ENCODE data around the gene ATP6AP2. TPM values are rescaled to one million over a fixed set of nuclear protein-coding genes. Genes with fewer than 3 reads are reported as not detected.

ATP6AP2 gene
- total RNA-seq, 1 experiment from 2014 or later = 62.0 TPM

DNA sequence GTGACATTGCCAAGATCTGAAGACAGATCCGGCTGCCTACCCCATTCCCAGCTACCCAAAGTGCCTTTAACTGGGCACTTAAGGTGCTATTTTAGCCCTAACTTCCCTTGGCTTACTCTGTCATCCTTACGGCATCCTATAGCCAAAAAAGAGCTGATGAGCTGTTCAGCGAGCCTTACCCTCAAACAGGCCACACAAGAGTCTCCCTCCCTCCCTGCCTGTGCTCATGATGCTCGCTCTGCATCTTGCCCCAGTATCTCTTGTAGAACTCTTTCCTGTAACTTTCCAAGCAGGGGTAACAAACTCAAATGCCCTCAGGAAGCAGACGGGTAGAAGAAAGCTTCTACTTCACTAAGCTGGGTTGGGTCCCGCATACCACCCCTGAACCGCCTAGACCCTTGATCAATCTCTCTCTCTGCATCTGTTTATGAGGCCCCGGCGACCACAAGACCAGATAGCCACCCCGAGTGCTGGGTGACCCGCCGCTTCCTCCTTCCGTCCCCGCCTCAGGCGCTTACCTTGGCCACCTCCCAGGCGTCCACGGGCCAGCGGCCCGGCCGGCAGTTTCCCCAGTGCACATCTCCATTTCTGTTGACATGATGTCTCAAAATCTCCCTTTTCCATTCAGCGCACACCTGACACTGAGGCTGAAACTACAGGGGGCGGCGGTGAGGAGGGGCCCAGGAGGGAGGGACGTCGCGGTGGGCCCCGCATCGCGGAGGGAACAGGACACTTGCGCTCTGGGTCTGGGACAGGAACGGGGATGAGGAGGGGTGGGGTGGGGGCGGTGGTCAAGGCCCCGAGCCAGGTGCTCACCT, 65.9 kb downstream of the ATP6AP2 start:
- H3K36me3 ChIP-seq (ENCODE audit: control insufficient read depth in 1 of 2, insufficient read depth in 2 of 2, low read length in 2 of 2) = no peaks in the 10 kb centered on the region
- DNase-seq (ENCODE audit: low read depth, low spot score) (no peak), ATAC-seq (peak; percentile 50)
- peaks cover 27% of the 10 kb centered on the region for H3K79me2 ChIP-seq (ENCODE audit: insufficient read depth, low read length)
- POLR2A ChIA-PET = no interaction called here
- peak overlapping the region; percentile 65 to 72 for H3K4me3 ChIP-seq (replicated peaks in 1 of 2; ENCODE audit: low read depth in 1 of 2, low read length in 2 of 2)
- TSS peak; percentile 34 for BruUV-seq (replicated peaks)
- TF ChIP-seq, protein P1, sequence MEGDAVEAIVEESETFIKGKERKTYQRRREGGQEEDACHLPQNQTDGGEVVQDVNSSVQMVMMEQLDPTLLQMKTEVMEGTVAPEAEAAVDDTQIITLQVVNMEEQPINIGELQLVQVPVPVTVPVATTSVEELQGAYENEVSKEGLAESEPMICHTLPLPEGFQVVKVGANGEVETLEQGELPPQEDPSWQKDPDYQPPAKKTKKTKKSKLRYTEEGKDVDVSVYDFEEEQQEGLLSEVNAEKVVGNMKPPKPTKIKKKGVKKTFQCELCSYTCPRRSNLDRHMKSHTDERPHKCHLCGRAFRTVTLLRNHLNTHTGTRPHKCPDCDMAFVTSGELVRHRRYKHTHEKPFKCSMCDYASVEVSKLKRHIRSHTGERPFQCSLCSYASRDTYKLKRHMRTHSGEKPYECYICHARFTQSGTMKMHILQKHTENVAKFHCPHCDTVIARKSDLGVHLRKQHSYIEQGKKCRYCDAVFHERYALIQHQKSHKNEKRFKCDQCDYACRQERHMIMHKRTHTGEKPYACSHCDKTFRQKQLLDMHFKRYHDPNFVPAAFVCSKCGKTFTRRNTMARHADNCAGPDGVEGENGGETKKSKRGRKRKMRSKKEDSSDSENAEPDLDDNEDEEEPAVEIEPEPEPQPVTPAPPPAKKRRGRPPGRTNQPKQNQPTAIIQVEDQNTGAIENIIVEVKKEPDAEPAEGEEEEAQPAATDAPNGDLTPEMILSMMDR (IDR thresholded peaks at IDR 0.05 in 2 of 3, conservative IDR thresholded peaks at IDR 0.05 in 1 of 3; ENCODE audit: borderline replicate concordance in 1 of 3, insufficient read depth in 1 of 3, low read depth in 2 of 3, low read length in 2 of 3) = no peak
- TF ChIP-seq FOSL1 (IDR thresholded peaks at IDR 0.05; ENCODE audit: low read depth) (no peak), TCF7L2 (IDR thresholded peaks at IDR 0.05; ENCODE audit: borderline replicate concordance, extremely low read depth, insufficient read depth, insufficient read length) (no peak), EZH2phosphoT487 (IDR thresholded peaks at IDR 0.05; ENCODE audit: borderline replicate concordance) (no peak), SRF (IDR thresholded peaks at IDR 0.05; ENCODE audit: low read depth) (no peak), SP1 (IDR thresholded peaks at IDR 0.05; ENCODE audit: low read depth) (no peak), JUND (IDR thresholded peaks at IDR 0.05) (no peak), POLR2A (IDR thresholded peaks at IDR 0.05; ENCODE audit: borderline replicate concordance, extremely low read depth, insufficient read depth, insufficient read length) (no peak), SIN3A (IDR thresholded peaks at IDR 0.05; ENCODE audit: low read depth) (no peak), RAD21 (IDR thresholded peaks at IDR 0.05; ENCODE audit: low read depth) (no peak), ZNF274 (IDR thresholded peaks at IDR 0.05; ENCODE audit: low read depth, low read length) (no peak), EZH2 (IDR thresholded peaks at IDR 0.05) (no peak), EGR1 (IDR thresholded peaks at IDR 0.05; ENCODE audit: low read depth) (no peak)
- TF ChIP-seq, protein P2, sequence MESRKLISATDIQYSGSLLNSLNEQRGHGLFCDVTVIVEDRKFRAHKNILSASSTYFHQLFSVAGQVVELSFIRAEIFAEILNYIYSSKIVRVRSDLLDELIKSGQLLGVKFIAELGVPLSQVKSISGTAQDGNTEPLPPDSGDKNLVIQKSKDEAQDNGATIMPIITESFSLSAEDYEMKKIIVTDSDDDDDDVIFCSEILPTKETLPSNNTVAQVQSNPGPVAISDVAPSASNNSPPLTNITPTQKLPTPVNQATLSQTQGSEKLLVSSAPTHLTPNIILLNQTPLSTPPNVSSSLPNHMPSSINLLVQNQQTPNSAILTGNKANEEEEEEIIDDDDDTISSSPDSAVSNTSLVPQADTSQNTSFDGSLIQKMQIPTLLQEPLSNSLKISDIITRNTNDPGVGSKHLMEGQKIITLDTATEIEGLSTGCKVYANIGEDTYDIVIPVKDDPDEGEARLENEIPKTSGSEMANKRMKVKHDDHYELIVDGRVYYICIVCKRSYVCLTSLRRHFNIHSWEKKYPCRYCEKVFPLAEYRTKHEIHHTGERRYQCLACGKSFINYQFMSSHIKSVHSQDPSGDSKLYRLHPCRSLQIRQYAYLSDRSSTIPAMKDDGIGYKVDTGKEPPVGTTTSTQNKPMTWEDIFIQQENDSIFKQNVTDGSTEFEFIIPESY (IDR thresholded peaks at IDR 0.05; ENCODE audit: extremely low read depth, insufficient replicate concordance, low read length) = no peak
- RAD21 ChIA-PET (ENCODE audit: low non-redundant PET in 1 of 2, low total read pairs in 2 of 2, uncharacterized antibody in 2 of 2, unreplicated experiment in 2 of 2) = no interaction called here
- no peak overlapping the region for H2AFZ ChIP-seq (ENCODE audit: low read depth, low read length, poor library complexity, severe bottlenecking)
- intact Hi-C loops (cut with micrococcal nuclease) = no loop called here
- no peaks in the 10 kb centered on the region for H3K9me3 ChIP-seq (ENCODE audit: control insufficient read depth in 1 of 2, insufficient read depth in 1 of 2, low read depth in 1 of 2, low read length in 2 of 2)
- peaks cover 4 to 10% of the 10 kb centered on the region in 2 experiments; a peak in 2 of 4 replicates for H3K4me1 ChIP-seq (ENCODE audit: control insufficient read depth in 1 of 2, insufficient read depth in 2 of 2, low read length in 2 of 2)
- peak overlapping the region; percentile 79 for H3K4me2 ChIP-seq (ENCODE audit: low read length)
- CTCF ChIA-PET = no interaction called here
- no peaks in the 10 kb centered on the region for H4K20me1 ChIP-seq (ENCODE audit: insufficient read depth)
- peak overlapping the region; percentile 53; the same call in 1 of the 2 replicates for H3K27ac ChIP-seq (ENCODE audit: low read depth, low read length)
- peak overlapping the region; percentile 73 for H3K9ac ChIP-seq (ENCODE audit: low read length)
- H3K27me3 ChIP-seq (ENCODE audit: insufficient read depth, low read length) = no peaks in the 10 kb centered on the region
- no peaks in the 10 kb centered on the region for H3K9me2 ChIP-seq (ENCODE audit: insufficient read depth)

Data from HCT116 (cell line).